WTC11 (cell line): ENCODE results near the gene CD4. TPM values are rescaled to one million over a fixed set of nuclear protein-coding genes. Genes with fewer than 3 reads are reported as not detected.

Experiments
- CBFB ChIP-seq: sonication (generic); formaldehyde crosslinking; IDR thresholded peaks from 2 replicates; pipeline ENCODE4 v1.8.1; 2022; ENCODE audit warnings: mild to moderate bottlenecking, low read depth, missing genetic modification reagents
- ELF4 ChIP-seq: sonication (generic); formaldehyde crosslinking; IDR thresholded peaks from 2 replicates; pipeline ENCODE4 v1.8.1; 2022; ENCODE audit warnings: low read depth, mild to moderate bottlenecking, moderate library complexity, missing genetic modification reagents
- ESRRA ChIP-seq: sonication (generic); formaldehyde crosslinking; IDR thresholded peaks from 2 replicates; pipeline ENCODE4 v1.8.1; 2022; ENCODE audit warnings: mild to moderate bottlenecking, missing genetic modification reagents, borderline replicate concordance
- IRF2 ChIP-seq: sonication (generic); formaldehyde crosslinking; IDR thresholded peaks from 2 replicates; pipeline ENCODE4 v1.8.0; 2022; ENCODE audit warnings: low read depth, missing genetic modification reagents, borderline replicate concordance
- MYBL2 ChIP-seq: sonication (generic); formaldehyde crosslinking; IDR thresholded peaks from 2 replicates; pipeline ENCODE4 v1.8.1; 2023; ENCODE audit warnings: mild to moderate bottlenecking, moderate library complexity, missing genetic modification reagents
- NFYB ChIP-seq: sonication (generic); formaldehyde crosslinking; conservative IDR thresholded peaks from 2 replicates; pipeline ENCODE4 v1.8.0; 2022; ENCODE audit warnings: low read depth, missing genetic modification reagents
- NR2C2 ChIP-seq: sonication (generic); formaldehyde crosslinking; IDR thresholded peaks from 2 replicates; pipeline ENCODE4 v1.8.0; 2022; ENCODE audit warnings: mild to moderate bottlenecking, missing genetic modification reagents
- NR3C1 ChIP-seq: sonication (generic); formaldehyde crosslinking; conservative IDR thresholded peaks from 2 replicates; pipeline ENCODE4 v1.8.1; 2023; ENCODE audit warnings: low read depth, mild to moderate bottlenecking, missing genetic modification reagents
- SMAD3 ChIP-seq: sonication (generic); formaldehyde crosslinking; IDR thresholded peaks from 2 replicates; pipeline ENCODE4 v1.8.0; 2022; ENCODE audit warnings: missing genetic modification reagents, mild to moderate bottlenecking, borderline replicate concordance
- SMAD4 ChIP-seq: sonication (generic); formaldehyde crosslinking; IDR thresholded peaks from 2 replicates; pipeline ENCODE4 v1.8.0; 2022; ENCODE audit warnings: mild to moderate bottlenecking, missing genetic modification reagents
- TEAD4 ChIP-seq: sonication (generic); formaldehyde crosslinking; IDR thresholded peaks from 2 replicates; pipeline ENCODE4 v1.8.0; 2022; ENCODE audit warnings: mild to moderate bottlenecking, missing genetic modification reagents
- ZBTB43 ChIP-seq: sonication (generic); formaldehyde crosslinking; IDR thresholded peaks from 2 replicates; pipeline ENCODE4 v1.8.1; 2023; ENCODE audit warnings: mild to moderate bottlenecking, missing genetic modification reagents
- ZNF121 ChIP-seq: sonication (generic); formaldehyde crosslinking; IDR thresholded peaks from 2 replicates; pipeline ENCODE4 v1.8.0; 2023; ENCODE audit warnings: missing genetic modification reagents
- ZNF396 ChIP-seq: fragments of 250-450 bp; sonication (Bioruptor Pico); IDR thresholded peaks from 2 replicates; pipeline ENCODE4 v1.8.0; 2021; ENCODE audit warnings: mild to moderate bottlenecking, moderate library complexity, borderline replicate concordance
- ZNF416 ChIP-seq: fragments of 250-450 bp; sonication (Bioruptor Pico); IDR thresholded peaks from 2 replicates; pipeline ENCODE4 v1.9.0; 2021; ENCODE audit warnings: mild to moderate bottlenecking, inconsistent platforms
- total RNA-seq: library from RNA; stranded (reverse); gene quantifications from 3 replicates; pipeline ENCODE4 v1.2.3, GENCODE V29; 2021
- TF ChIP-seq, protein P1 (sequence below): fragments of 250-450 bp; sonication (Bioruptor Pico); IDR thresholded peaks from 2 replicates; pipeline ENCODE4 v1.9.0; 2021; ENCODE audit warnings: moderate library complexity, mild to moderate bottlenecking, inconsistent platforms, borderline replicate concordance
- TF ChIP-seq, protein P2 (sequence below): sonication (generic); formaldehyde crosslinking; IDR thresholded peaks from 2 replicates; pipeline ENCODE4 v1.8.1; 2022; ENCODE audit warnings: low read depth, missing genetic modification reagents, borderline replicate concordance
- TF ChIP-seq, protein P3 (sequence below): sonication (generic); formaldehyde crosslinking; IDR thresholded peaks from 2 replicates; pipeline ENCODE4 v1.8.0; 2023; ENCODE audit warnings: missing genetic modification reagents
- TF ChIP-seq, protein P4 (sequence below): fragments of 250-450 bp; sonication (Bioruptor Pico); IDR thresholded peaks from 2 replicates; pipeline ENCODE4 v2.1.2; 2022; ENCODE audit warnings: mild to moderate bottlenecking, moderate library complexity
- TF ChIP-seq, protein P5 (sequence below): sonication (generic); formaldehyde crosslinking; IDR thresholded peaks from 2 replicates; pipeline ENCODE4 v1.8.1; 2023; ENCODE audit warnings: mild to moderate bottlenecking, moderate library complexity, missing genetic modification reagents
- TF ChIP-seq, protein P6 (sequence below): fragments of 250-450 bp; sonication (Bioruptor Pico); IDR thresholded peaks from 2 replicates; pipeline ENCODE4 v1.9.0; 2021; ENCODE audit warnings: mild to moderate bottlenecking, borderline replicate concordance
- TF ChIP-seq, protein P7 (sequence below): sonication (generic); formaldehyde crosslinking; conservative IDR thresholded peaks from 2 replicates; pipeline ENCODE4 v1.8.1; 2023; ENCODE audit warnings: mild to moderate bottlenecking, low read depth, missing genetic modification reagents, moderate library complexity
- TF ChIP-seq, protein P8 (sequence below): sonication (generic); formaldehyde crosslinking; conservative IDR thresholded peaks from 2 replicates; pipeline ENCODE4 v1.8.1; 2022; ENCODE audit warnings: mild to moderate bottlenecking, missing genetic modification reagents

Gene CD4
- total RNA-seq, 1 experiment from 2014 or later, result 2.5 TPM

DNA sequence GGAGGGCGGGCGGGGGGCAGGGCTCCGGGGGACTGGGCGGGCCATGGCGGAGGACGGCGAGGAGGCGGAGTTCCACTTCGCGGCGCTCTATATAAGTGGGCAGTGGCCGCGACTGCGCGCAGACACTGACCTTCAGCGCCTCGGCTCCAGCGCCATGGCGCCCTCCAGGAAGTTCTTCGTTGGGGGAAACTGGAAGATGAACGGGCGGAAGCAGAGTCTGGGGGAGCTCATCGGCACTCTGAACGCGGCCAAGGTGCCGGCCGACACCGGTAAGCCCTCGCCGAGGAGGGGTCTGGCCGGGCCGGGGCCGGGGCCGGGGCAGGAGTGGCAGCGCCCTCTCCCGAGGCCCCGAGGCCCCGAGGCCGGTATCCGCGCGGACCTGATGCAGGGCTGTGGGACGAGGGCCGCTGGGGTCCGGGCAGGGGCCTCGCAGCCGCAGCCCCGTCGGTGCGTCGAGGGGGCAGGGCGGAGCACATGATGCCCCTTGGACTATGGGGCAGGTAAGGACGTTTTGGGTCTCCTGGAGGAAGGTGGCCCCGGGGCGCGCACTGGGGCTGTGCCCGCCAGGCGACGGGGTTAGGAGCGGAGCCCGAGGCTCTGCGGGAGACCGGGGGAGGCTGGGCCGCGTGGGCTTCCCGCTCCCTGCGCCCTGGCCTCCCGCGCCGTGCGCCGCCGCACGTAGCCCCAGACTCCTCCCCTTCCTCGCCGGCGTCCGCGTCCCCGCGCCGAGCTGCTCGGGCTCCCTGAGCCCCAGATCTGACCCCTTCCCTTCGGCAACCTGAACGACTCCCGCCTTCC lies 78.3 kb downstream of the CD4 start, which contains the start of gene TPI1 (continued):
- TF ChIP-seq IRF2 (CRISPR knock-in tag) (no peak), ZBTB43 (CRISPR knock-in tag) (no peak), ELF4 (CRISPR knock-in tag) (no peak), CBFB (CRISPR knock-in tag) (0 out of 2 replicates have a peak, but pooled peaks have one; percentile 31), NFYB (no peak), MYBL2 (CRISPR knock-in tag) (0 out of 2 replicates have a peak, but pooled peaks have one; percentile 49), NR2C2 (no peak), NR3C1 (no peak), ZNF121 (CRISPR knock-in tag) (peak; percentile 21; the same call in 1 of the 2 replicates), ZNF416 (0 out of 2 replicates have a peak, but pooled peaks have one; percentile 10), ESRRA (CRISPR knock-in tag) (no peak; the same call in 1 of the 2 replicates), ZNF396 (no peak), SMAD3 (CRISPR knock-in tag) (0 out of 2 replicates have a peak, but pooled peaks have one; percentile 11), SMAD4 (CRISPR knock-in tag) (0 out of 2 replicates have a peak, but pooled peaks have one; percentile 2), TEAD4 (CRISPR knock-in tag) (no peak)
- TF ChIP-seq, protein P1, sequence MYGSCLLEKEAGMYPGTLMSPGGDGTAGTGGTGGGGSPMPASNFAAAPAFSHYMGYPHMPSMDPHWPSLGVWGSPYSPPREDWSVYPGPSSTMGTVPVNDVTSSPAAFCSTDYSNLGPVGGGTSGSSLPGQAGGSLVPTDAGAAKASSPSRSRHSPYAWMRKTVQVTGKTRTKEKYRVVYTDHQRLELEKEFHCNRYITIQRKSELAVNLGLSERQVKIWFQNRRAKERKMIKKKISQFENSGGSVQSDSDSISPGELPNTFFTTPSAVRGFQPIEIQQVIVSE (CRISPR knock-in tag), result no peak
- TF ChIP-seq, protein P2, sequence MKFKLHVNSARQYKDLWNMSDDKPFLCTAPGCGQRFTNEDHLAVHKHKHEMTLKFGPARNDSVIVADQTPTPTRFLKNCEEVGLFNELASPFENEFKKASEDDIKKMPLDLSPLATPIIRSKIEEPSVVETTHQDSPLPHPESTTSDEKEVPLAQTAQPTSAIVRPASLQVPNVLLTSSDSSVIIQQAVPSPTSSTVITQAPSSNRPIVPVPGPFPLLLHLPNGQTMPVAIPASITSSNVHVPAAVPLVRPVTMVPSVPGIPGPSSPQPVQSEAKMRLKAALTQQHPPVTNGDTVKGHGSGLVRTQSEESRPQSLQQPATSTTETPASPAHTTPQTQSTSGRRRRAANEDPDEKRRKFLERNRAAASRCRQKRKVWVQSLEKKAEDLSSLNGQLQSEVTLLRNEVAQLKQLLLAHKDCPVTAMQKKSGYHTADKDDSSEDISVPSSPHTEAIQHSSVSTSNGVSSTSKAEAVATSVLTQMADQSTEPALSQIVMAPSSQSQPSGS (CRISPR knock-in tag), result no peak
- TF ChIP-seq, protein P3, sequence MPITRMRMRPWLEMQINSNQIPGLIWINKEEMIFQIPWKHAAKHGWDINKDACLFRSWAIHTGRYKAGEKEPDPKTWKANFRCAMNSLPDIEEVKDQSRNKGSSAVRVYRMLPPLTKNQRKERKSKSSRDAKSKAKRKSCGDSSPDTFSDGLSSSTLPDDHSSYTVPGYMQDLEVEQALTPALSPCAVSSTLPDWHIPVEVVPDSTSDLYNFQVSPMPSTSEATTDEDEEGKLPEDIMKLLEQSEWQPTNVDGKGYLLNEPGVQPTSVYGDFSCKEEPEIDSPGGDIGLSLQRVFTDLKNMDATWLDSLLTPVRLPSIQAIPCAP (CRISPR knock-in tag), result no peak
- TF ChIP-seq, protein P4, sequence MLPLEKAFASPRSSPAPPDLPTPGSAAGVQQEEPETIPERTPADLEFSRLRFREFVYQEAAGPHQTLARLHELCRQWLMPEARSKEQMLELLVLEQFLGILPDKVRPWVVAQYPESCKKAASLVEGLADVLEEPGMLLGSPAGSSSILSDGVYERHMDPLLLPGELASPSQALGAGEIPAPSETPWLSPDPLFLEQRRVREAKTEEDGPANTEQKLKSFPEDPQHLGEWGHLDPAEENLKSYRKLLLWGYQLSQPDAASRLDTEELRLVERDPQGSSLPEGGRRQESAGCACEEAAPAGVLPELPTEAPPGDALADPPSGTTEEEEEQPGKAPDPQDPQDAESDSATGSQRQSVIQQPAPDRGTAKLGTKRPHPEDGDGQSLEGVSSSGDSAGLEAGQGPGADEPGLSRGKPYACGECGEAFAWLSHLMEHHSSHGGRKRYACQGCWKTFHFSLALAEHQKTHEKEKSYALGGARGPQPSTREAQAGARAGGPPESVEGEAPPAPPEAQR (CRISPR knock-in tag), result no peak
- TF ChIP-seq, protein P5, sequence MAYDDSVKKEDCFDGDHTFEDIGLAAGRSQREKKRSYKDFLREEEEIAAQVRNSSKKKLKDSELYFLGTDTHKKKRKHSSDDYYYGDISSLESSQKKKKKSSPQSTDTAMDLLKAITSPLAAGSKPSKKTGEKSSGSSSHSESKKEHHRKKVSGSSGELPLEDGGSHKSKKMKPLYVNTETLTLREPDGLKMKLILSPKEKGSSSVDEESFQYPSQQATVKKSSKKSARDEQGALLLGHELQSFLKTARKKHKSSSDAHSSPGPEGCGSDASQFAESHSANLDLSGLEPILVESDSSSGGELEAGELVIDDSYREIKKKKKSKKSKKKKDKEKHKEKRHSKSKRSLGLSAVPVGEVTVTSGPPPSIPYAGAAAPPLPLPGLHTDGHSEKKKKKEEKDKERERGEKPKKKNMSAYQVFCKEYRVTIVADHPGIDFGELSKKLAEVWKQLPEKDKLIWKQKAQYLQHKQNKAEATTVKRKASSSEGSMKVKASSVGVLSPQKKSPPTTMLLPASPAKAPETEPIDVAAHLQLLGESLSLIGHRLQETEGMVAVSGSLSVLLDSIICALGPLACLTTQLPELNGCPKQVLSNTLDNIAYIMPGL, result peak; percentile 89
- TF ChIP-seq, protein P6, sequence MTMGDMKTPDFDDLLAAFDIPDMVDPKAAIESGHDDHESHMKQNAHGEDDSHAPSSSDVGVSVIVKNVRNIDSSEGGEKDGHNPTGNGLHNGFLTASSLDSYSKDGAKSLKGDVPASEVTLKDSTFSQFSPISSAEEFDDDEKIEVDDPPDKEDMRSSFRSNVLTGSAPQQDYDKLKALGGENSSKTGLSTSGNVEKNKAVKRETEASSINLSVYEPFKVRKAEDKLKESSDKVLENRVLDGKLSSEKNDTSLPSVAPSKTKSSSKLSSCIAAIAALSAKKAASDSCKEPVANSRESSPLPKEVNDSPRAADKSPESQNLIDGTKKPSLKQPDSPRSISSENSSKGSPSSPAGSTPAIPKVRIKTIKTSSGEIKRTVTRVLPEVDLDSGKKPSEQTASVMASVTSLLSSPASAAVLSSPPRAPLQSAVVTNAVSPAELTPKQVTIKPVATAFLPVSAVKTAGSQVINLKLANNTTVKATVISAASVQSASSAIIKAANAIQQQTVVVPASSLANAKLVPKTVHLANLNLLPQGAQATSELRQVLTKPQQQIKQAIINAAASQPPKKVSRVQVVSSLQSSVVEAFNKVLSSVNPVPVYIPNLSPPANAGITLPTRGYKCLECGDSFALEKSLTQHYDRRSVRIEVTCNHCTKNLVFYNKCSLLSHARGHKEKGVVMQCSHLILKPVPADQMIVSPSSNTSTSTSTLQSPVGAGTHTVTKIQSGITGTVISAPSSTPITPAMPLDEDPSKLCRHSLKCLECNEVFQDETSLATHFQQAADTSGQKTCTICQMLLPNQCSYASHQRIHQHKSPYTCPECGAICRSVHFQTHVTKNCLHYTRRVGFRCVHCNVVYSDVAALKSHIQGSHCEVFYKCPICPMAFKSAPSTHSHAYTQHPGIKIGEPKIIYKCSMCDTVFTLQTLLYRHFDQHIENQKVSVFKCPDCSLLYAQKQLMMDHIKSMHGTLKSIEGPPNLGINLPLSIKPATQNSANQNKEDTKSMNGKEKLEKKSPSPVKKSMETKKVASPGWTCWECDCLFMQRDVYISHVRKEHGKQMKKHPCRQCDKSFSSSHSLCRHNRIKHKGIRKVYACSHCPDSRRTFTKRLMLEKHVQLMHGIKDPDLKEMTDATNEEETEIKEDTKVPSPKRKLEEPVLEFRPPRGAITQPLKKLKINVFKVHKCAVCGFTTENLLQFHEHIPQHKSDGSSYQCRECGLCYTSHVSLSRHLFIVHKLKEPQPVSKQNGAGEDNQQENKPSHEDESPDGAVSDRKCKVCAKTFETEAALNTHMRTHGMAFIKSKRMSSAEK (CRISPR knock-in tag), result no peak
- TF ChIP-seq, protein P7, sequence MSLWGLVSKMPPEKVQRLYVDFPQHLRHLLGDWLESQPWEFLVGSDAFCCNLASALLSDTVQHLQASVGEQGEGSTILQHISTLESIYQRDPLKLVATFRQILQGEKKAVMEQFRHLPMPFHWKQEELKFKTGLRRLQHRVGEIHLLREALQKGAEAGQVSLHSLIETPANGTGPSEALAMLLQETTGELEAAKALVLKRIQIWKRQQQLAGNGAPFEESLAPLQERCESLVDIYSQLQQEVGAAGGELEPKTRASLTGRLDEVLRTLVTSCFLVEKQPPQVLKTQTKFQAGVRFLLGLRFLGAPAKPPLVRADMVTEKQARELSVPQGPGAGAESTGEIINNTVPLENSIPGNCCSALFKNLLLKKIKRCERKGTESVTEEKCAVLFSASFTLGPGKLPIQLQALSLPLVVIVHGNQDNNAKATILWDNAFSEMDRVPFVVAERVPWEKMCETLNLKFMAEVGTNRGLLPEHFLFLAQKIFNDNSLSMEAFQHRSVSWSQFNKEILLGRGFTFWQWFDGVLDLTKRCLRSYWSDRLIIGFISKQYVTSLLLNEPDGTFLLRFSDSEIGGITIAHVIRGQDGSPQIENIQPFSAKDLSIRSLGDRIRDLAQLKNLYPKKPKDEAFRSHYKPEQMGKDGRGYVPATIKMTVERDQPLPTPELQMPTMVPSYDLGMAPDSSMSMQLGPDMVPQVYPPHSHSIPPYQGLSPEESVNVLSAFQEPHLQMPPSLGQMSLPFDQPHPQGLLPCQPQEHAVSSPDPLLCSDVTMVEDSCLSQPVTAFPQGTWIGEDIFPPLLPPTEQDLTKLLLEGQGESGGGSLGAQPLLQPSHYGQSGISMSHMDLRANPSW (CRISPR knock-in tag), result no peak
- TF ChIP-seq, protein P8, sequence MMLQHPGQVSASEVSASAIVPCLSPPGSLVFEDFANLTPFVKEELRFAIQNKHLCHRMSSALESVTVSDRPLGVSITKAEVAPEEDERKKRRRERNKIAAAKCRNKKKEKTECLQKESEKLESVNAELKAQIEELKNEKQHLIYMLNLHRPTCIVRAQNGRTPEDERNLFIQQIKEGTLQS (CRISPR knock-in tag), result no peak
